Mucosa of descending colon (tissue), 3 donors: Measurements from ENCODE around the gene RUFY1. TPM values are rescaled to one million over a fixed set of nuclear protein-coding genes. Genes with fewer than 3 reads are reported as not detected.

Experiments used
- ATAC-seq: fragments of 200-7000 bp; cut with Tn5 transposase; one replicate; pipeline ENCODE4 v1.9.1; 2020; ENCODE audit warnings: mild to moderate bottlenecking, moderate library complexity
- DNase-seq, 3 donors: peaks; one replicate each; pipeline ENCODE4 v3.0.0-alpha.2; 2020
- H3K36me3 ChIP-seq: fragments of 200-600 bp; one replicate; pipeline ENCODE4 v1.8.0; 2021; ENCODE audit warnings: low read depth, mild to moderate bottlenecking
- H3K4me1 ChIP-seq: fragments of 200-600 bp; one replicate; pipeline ENCODE4 v1.8.0; 2021; ENCODE audit warnings: low read depth, mild to moderate bottlenecking
- H3K4me3 ChIP-seq: fragments of 200-600 bp; one replicate; pipeline ENCODE4 v1.8.0; 2021; ENCODE audit warnings: mild to moderate bottlenecking
- H3K9me3 ChIP-seq: fragments of 200-600 bp; one replicate; pipeline ENCODE4 v1.8.0; 2021; ENCODE audit warnings: mild to moderate bottlenecking
- intact Hi-C, 2 donors: fragments of 100-400 bp; cut with DNase I in 1 of 2; cut with micrococcal nuclease in 1 of 2; formaldehyde crosslinking; loops; one replicate each; pipeline versions ENCODE4 v1.11.0 to v1.11.1; 2022; cut with DNase I, micrococcal nuclease
- total RNA-seq, 3 donors: library from RNA; stranded (reverse); fragmentation: NEBNext Ultra II Directional in 2 of 3; extraction: Animal tissue kit (Norgen Biotek cat#: 25700) in 2 of 3; gene quantifications; one replicate each; pipeline versions ENCODE4 v1.2.1 to v1.2.4, GENCODE V29; 2021 to 2023
- TF ChIP-seq, protein P1 (sequence below): fragments of 200-600 bp; IDR thresholded peaks from one replicate; pipeline ENCODE4 v1.8.0; 2022; ENCODE audit warnings: antibody characterized with exemption, mild to moderate bottlenecking
- donor health status: DM: no; HTN: no; CAD: no; lungs with moderate emphysema.
- donor health status: DM: no; HTN: no; CAD: no.
- donor health status: DM: no; HTN: yes; CAD: no.

RUFY1 gene
- total RNA-seq, 3 donors from 2014 or later: 34.2 to 55.5 (median 45.0) TPM

- Histone ChIP-seq H3K9me3 (no peaks in the 10 kb centered on the region), H3K36me3 (peaks cover 16% of the 10 kb centered on the region), H3K4me1 (no peaks in the 10 kb centered on the region), H3K4me3 (no peak overlapping the region)
- intact Hi-C loops: no loop called here
- ATAC-seq: no peak
- TF ChIP-seq, protein P1, sequence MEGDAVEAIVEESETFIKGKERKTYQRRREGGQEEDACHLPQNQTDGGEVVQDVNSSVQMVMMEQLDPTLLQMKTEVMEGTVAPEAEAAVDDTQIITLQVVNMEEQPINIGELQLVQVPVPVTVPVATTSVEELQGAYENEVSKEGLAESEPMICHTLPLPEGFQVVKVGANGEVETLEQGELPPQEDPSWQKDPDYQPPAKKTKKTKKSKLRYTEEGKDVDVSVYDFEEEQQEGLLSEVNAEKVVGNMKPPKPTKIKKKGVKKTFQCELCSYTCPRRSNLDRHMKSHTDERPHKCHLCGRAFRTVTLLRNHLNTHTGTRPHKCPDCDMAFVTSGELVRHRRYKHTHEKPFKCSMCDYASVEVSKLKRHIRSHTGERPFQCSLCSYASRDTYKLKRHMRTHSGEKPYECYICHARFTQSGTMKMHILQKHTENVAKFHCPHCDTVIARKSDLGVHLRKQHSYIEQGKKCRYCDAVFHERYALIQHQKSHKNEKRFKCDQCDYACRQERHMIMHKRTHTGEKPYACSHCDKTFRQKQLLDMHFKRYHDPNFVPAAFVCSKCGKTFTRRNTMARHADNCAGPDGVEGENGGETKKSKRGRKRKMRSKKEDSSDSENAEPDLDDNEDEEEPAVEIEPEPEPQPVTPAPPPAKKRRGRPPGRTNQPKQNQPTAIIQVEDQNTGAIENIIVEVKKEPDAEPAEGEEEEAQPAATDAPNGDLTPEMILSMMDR: no peak
- DNase-seq: no peak
These were observed 48.7 kb downstream of the RUFY1 start for GRCh38 chr5:179599100-179599499.

GRCh38 chr5:179599566-179599965, 49.2 kb downstream of the RUFY1 start:
- H3K4me1 ChIP-seq: no peaks in the 10 kb centered on the region
- peaks cover 16% of the 10 kb centered on the region for H3K36me3 ChIP-seq
- no peak overlapping the region for H3K4me3 ChIP-seq
- no peaks in the 10 kb centered on the region for H3K9me3 ChIP-seq
- intact Hi-C loops: no loop called here
- TF ChIP-seq, protein P1: no peak
- peak; percentile 8 for ATAC-seq
- DNase-seq: no peak

- DNase-seq (no peak), ATAC-seq (peak; percentile 15)
- H3K4me1 ChIP-seq: no peaks in the 10 kb centered on the region
- H3K36me3 ChIP-seq: peaks cover 16% of the 10 kb centered on the region
- intact Hi-C loops: no loop called here
- TF ChIP-seq, protein P1: no peak
- H3K9me3 ChIP-seq: no peaks in the 10 kb centered on the region
- no peak overlapping the region for H3K4me3 ChIP-seq
These were observed 49.6 kb downstream of the RUFY1 start for GRCh38 chr5:179599973-179600372.

- H3K9me3 ChIP-seq: no peaks in the 10 kb centered on the region
- no peaks in the 10 kb centered on the region for H3K4me1 ChIP-seq
- peaks cover 21% of the 10 kb centered on the region for H3K36me3 ChIP-seq
- TF ChIP-seq, protein P1: no peak
- ATAC-seq: no peak
- intact Hi-C loops: no loop called here
- H3K4me3 ChIP-seq: no peak overlapping the region
- no peak for DNase-seq
These were observed 51.7 kb downstream of the RUFY1 start for GRCh38 chr5:179601871-179602625.

DNA sequence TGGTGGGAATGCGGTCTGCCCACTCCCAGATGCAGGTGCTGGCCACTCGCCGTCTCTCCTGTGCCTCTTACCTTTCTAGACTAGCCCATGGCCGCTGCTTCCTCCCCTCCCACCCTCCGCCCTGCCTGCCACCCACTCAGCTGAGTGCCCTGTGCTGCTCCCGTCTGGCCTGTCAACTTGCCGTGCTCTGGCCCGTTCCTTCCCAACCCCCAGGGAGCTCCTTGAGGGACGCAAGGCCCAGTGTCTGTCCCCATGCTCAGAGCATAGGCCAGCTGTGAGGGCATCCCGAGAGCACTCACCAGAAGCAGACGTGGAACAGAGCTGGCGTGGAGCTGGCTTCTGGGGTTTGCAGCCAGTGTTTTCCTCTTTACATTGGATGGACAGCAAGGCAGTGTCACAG, 53.0 kb downstream of the RUFY1 start:
- Histone ChIP-seq H3K9me3 (no peaks in the 10 kb centered on the region), H3K4me3 (no peak overlapping the region), H3K4me1 (no peaks in the 10 kb centered on the region), H3K36me3 (peaks cover 18% of the 10 kb centered on the region)
- DNase-seq: no peak
- no peak for ATAC-seq
- intact Hi-C loops: no loop called here
- TF ChIP-seq, protein P1: no peak
